AG09319 (cell line): ENCODE results near the gene COX17.

Experiments used
- DNase-seq: peaks from one replicate; pipeline ENCODE4 v3.0.0-alpha.2; 2010; ENCODE audit warnings: low read depth; ENCODE audit errors: extremely low read depth
- TF ChIP-seq, protein P1 (sequence below): IDR thresholded peaks from 2 replicates; pipeline ENCODE4 v1.5.1; 2011; ENCODE audit warnings: low read depth, mild to moderate bottlenecking, inconsistent platforms, low read length, moderate library complexity

The COX17 gene

DNA sequence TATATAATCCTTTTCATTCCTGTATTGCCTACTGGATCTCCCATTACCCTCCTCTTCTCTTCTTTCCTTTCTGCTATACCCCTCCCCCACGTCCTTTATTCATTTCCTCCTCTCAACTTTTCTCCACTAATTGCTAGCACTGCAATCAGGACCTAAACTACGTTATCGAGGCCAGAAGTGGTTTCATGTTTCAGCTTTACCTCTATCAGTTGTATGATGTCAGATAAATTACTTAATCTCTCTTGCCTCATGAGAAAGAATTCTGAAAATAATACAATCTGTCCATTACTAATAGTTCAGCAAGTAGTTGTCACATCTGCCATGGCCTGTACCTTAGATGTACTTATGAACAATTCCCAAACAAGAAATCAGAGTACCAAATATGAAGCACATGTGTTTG, 27.4 kb downstream of the COX17 start:
- TF ChIP-seq, protein P1, sequence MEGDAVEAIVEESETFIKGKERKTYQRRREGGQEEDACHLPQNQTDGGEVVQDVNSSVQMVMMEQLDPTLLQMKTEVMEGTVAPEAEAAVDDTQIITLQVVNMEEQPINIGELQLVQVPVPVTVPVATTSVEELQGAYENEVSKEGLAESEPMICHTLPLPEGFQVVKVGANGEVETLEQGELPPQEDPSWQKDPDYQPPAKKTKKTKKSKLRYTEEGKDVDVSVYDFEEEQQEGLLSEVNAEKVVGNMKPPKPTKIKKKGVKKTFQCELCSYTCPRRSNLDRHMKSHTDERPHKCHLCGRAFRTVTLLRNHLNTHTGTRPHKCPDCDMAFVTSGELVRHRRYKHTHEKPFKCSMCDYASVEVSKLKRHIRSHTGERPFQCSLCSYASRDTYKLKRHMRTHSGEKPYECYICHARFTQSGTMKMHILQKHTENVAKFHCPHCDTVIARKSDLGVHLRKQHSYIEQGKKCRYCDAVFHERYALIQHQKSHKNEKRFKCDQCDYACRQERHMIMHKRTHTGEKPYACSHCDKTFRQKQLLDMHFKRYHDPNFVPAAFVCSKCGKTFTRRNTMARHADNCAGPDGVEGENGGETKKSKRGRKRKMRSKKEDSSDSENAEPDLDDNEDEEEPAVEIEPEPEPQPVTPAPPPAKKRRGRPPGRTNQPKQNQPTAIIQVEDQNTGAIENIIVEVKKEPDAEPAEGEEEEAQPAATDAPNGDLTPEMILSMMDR, result no peak
- no peak for DNase-seq

DNA sequence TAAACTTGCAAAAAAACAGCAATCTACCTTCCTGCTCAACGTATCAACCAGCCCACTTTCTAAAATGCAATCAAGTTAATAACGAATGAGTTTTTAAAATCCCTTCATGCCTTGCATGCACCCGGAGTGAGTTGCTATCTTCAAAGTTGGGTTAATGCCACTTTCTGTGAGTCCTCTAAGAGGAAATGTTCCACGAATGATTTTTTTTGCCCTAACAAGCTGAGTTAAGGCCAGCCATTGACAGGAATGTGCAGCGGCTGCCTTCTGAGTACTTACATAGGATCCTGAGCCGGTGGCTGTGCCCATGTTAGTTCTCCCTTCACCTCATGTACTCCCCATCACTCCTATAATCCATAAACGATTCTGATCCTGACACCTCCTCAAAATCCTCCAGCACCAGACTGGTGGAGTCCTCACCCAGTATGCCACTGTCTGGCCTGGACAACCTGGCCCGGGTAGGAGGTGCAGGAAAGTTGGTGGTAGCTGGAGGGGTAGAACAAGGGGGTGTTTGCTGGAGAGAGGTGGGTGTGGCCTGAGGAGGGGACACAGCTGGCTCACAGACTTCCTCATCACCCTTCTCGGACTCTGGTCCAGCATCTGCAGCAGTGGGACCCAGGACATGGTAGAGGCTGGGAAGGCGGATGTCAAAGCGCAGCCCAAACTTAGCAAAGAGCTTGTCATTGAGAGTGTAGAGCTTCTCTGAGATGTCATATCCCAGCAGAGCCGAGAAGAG, 29.2 kb downstream of the COX17 start:
- DNase-seq, result no peak
- TF ChIP-seq, protein P1, result no peak

DNA sequence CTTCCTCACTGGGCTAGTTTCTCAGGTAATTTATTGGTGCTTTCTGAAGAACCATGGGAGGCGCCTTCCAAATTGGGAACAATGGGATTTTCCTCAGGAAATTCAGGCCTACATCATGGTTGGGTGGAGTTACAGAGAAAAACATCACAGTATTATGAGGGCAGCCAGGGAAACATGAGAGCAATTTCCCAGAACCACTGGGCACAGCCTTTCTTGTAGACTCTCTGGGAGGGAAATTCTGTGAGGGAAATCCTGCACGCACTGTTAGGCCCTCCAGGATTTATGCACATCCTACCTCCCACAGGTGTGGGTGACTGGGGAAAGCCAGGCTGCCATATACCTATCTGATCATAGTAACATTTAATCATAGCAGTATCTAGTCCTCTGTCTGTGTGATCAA, 30.0 kb downstream of the COX17 start:
- TF ChIP-seq, protein P1, result no peak
- DNase-seq, result no peak

DNA sequence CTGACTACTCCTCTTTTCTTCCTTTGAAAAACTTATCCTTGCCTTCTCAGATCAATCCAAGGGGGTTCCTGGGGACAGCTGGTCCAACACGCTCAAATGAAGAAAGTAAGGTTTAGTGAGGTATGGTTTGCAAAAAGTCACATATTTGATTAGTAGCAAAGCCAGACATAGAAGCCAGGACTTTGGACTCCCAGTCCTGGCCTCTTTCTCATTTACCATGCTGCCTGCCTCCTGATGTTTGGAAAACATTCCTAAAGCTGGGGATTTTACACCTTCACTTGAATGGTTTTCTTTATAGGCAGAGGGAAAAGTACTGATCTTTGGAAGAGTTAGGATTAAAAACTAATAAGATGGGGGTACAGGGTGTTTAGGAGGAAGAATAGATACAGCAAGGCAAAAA, 31.4 kb downstream of the COX17 start:
- DNase-seq, result no peak
- TF ChIP-seq, protein P1, result no peak

DNA sequence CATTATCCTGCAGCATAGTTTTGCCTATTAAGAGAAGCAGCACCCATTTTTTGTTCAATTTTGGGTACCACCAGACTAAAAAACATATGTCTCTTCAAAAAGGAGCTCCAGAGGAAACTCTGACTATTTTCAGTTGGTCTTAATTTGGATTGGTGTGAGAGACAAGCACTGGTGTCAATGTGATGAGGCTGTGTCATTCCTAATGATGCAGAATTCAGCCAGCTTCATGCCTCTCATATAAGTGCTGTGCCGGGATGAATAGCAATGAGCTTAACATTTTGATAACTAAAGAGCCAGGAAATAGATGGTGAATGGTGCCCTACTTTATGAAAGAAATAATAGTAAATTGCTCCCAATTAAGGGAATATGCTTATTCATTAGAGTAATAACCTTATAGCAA, 32.7 kb downstream of the COX17 start:
- TF ChIP-seq, protein P1, result no peak
- DNase-seq, result no peak

DNA sequence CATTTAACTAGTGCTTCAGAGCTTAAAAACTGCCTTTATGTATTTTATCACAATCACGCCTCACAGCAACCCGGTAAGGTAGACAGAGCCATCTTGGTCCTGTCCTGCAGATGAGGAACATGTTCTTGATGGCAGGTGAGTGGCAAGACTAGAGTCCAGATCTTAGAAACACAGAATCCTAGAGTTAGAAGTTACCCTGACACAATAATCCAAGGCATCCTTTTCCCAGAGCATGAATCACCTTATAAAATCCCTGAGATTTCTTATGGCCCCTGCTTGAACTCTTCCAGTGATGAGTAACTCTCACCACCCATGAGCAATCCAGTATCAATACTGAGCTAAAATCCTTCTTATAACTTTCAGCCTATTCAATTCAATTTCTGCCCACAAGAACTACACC, 33.7 kb downstream of the COX17 start:
- DNase-seq, result no peak

DNA sequence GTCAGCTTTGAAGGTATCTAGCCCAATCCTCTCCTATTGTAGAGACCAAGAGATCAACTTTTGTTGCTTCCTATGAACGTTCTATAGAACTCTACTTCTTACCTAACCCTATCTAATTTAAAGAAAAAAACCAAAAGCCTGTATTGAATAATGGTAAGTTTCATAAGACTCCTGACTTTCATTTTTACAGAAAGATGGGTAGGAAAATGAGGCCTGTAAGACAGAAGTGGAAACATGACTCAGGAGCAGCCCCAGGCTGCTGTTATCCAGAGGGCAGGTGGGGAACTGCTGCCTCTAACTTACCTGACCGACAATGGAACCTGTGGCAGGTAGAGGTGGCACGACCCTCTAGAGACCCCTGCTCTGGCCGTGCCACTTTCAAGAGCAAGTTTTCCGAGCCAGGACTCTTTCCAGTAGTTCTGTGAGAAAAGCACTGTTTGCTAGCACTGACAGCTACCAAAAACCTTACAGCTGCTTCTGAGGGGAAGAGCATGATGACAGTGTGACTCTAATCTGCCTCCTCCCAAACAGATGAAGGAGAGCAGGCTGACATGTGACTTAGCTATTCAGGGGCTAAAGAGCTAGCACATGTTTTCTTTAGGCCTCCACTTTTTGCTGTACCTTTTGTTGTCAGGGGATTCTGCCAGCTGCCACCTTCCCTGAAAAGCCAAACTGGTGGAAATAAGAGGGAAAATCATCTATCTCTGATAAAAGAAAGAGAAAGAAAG, 34.3 kb downstream of the COX17 start:
- DNase-seq, result no peak

More for the DNA sequence above, 33.7 kb downstream of the COX17 start:
- TF ChIP-seq, protein P1, result no peak

More for the DNA sequence above, 34.3 kb downstream of the COX17 start:
- TF ChIP-seq, protein P1, result no peak
